Endothelial cell of umbilical vein (primary cell): Measurements from ENCODE around the gene CKS1B. TPM values are rescaled to one million over a fixed set of nuclear protein-coding genes. Genes with fewer than 3 reads are reported as not detected.

ENCODE experiments used
- BruUV-seq: library from RNA; stranded (reverse); fragments of 400-500 nt; replicated peaks from 2 replicates; lab custom pipeline; 2021; lab: Mats Ljungman, UMichigan
- CTCF ChIA-PET: fragments of 300-600, 350-600 bp; sonication (Branson Sonifier 250); formaldehyde crosslinking; loops from one replicate; lab custom pipeline; 2021; ENCODE audit warnings: antibody characterized with exemption, inconsistent platforms; lab: Charles Lee
- POLR2A ChIA-PET: fragments of 300-600, 350-600 bp; sonication (Branson Sonifier 250); formaldehyde crosslinking; loops from one replicate; lab custom pipeline; 2021; ENCODE audit warnings: antibody characterized with exemption, inconsistent platforms; lab: Charles Lee
- DNase-seq: peaks from one replicate; pipeline ENCODE4 v3.0.0-alpha.2; 2011; ENCODE audit warnings: low read depth, low spot score
- FAIRE-seq: peaks from 2 replicates; lab custom pipeline; 2011; peaks lifted over from hg19 to GRCh38; lab: Jason Lieb, UNC
- H2AFZ ChIP-seq: 2 replicates; pipeline ENCODE4 v1.6.0; 2012; ENCODE audit warnings: low read depth, low read length, control low read depth, inconsistent platforms
- H3K27ac ChIP-seq: 2 replicates; pipeline ENCODE4 v1.5.1; 2011; ENCODE audit warnings: low read depth, mild to moderate bottlenecking, control low read depth, low read length, moderate library complexity; ENCODE audit not compliant: insufficient read depth
- H3K27me3 ChIP-seq, 2 experiments: 2 replicates each; pipeline versions ENCODE4 v1.6.0 to v1.6.1; 2011; ENCODE audit warnings: low read length in 2 of 2, mixed read lengths in 1 of 2; ENCODE audit not compliant: control insufficient read depth in 2 of 2, insufficient read depth in 2 of 2
- H3K36me3 ChIP-seq, 2 experiments: 2 replicates in 1 of 2; 3 replicates in 1 of 2; pipeline ENCODE4 v1.5.1; 2011; ENCODE audit warnings: low read length in 2 of 2, mild to moderate bottlenecking in 1 of 2, moderate library complexity in 1 of 2; ENCODE audit not compliant: control insufficient read depth in 2 of 2, insufficient read depth in 2 of 2; ENCODE audit errors: extremely low read depth in 1 of 2
- H3K4me1 ChIP-seq: 3 replicates; pipeline ENCODE4 v1.5.1; 2011; ENCODE audit warnings: mild to moderate bottlenecking, low read length; ENCODE audit not compliant: control insufficient read depth, insufficient read depth; ENCODE audit errors: extremely low read depth
- H3K4me2 ChIP-seq: 2 replicates; pipeline ENCODE4 v1.6.1; 2011; ENCODE audit warnings: low read length, control low read depth, mixed read lengths; ENCODE audit not compliant: insufficient read depth
- H3K4me3 ChIP-seq, 3 experiments: fragments of 200-600 bp in 1 of 3; sonication (generic), shearing (Covaris generic) in 1 of 3; replicated peaks in 1 of 3; 2 replicates each; pipeline ENCODE4 v1.5.1; 2011 to 2016; ENCODE audit warnings: control low read depth in 3 of 3, low read length in 3 of 3, mild to moderate bottlenecking in 2 of 3, inconsistent platforms in 1 of 3, low read depth in 1 of 3, moderate library complexity in 1 of 3; ENCODE audit not compliant: insufficient read depth in 1 of 3
- H3K79me2 ChIP-seq: 2 replicates; pipeline ENCODE4 v1.6.0; 2012; ENCODE audit warnings: low read length, inconsistent platforms; ENCODE audit not compliant: control insufficient read depth, insufficient read depth
- H3K9ac ChIP-seq: replicated peaks from 2 replicates; pipeline ENCODE3; 2011; ENCODE audit warnings: low read length, control low read depth; ENCODE audit not compliant: insufficient read depth; ENCODE audit errors: extremely low read depth
- H3K9me1 ChIP-seq: replicated peaks from 3 replicates; pipeline ENCODE4 v1.6.0; 2011; ENCODE audit warnings: mild to moderate bottlenecking, low read length; ENCODE audit not compliant: control insufficient read depth, insufficient read depth; ENCODE audit errors: extremely low read depth
- H3K9me3 ChIP-seq: replicated peaks from 2 replicates; pipeline ENCODE4 v1.5.1; 2012; ENCODE audit warnings: low read length, inconsistent platforms; ENCODE audit not compliant: control insufficient read depth, insufficient read depth
- H4K20me1 ChIP-seq: replicated peaks from 2 replicates; pipeline ENCODE3; 2011; ENCODE audit warnings: mild to moderate bottlenecking, low read length; ENCODE audit not compliant: control insufficient read depth, insufficient read depth; ENCODE audit errors: extremely low read depth
- CTCF ChIP-seq, 2 donors: IDR thresholded peaks; 1 replicate in 1 of 2; 2 replicates in 1 of 2; pipeline ENCODE4 v1.5.1; 2011; ENCODE audit warnings: low read length in 2 of 2, mild to moderate bottlenecking in 2 of 2, moderate library complexity in 2 of 2, control low read depth in 1 of 2, inconsistent platforms in 1 of 2, low read depth in 1 of 2; ENCODE audit not compliant: insufficient read depth in 1 of 2; ENCODE audit errors: extremely low read depth in 1 of 2
- EZH2 ChIP-seq: IDR thresholded peaks from 2 replicates; pipeline ENCODE4 v1.6.1; 2012; ENCODE audit warnings: borderline replicate concordance, low read depth, mild to moderate bottlenecking, moderate library complexity, low read length, inconsistent platforms; ENCODE audit not compliant: severe bottlenecking
- GATA2 ChIP-seq: IDR thresholded peaks from 2 replicates; pipeline ENCODE4 v1.7.0; 2011; ENCODE audit warnings: low read depth, mild to moderate bottlenecking, moderate library complexity, mixed read lengths, low read length; ENCODE audit not compliant: insufficient read length, insufficient read depth
- JUN ChIP-seq: IDR thresholded peaks from 2 replicates; pipeline ENCODE4 v1.6.1; 2011; ENCODE audit warnings: borderline replicate concordance, low read depth; ENCODE audit not compliant: insufficient read length, insufficient read depth
- MAX ChIP-seq: IDR thresholded peaks from 2 replicates; pipeline ENCODE4 v1.6.1; 2011; ENCODE audit not compliant: insufficient read depth, insufficient read length
- MYC ChIP-seq: IDR thresholded peaks from one replicate; pipeline ENCODE4 v1.6.1; 2011; ENCODE audit warnings: mild to moderate bottlenecking, low read depth, low read length
- POLR2AphosphoS5 ChIP-seq: IDR thresholded peaks from 2 replicates; pipeline ENCODE4 v1.6.1; 2012; ENCODE audit warnings: low read depth, mild to moderate bottlenecking, control low read depth, low read length, moderate library complexity; ENCODE audit not compliant: insufficient read depth
- dilution Hi-C: fragments of 300-500 bp; cut with MboI; formaldehyde crosslinking; loops from one replicate; pipeline ENCODE4 v1.15.0; 2019; ENCODE audit warnings: low sequenced_read_pairs; ENCODE audit not compliant: extremely low pct_ligation_motif_present
- intact Hi-C: fragments of 100-400 bp; cut with micrococcal nuclease; formaldehyde crosslinking; loops from one replicate; pipeline ENCODE4 v1.10.0; 2022
- polyA plus RNA-seq, 4 experiments: library from polyadenylated mRNA; depleted of rRNA in 3 of 4; stranded (reverse) in 3 of 4; unstranded in 1 of 4; fragments of >200 nt; gene quantifications; 2 replicates each; pipeline versions ENCODE4 v1.2.1 to v1.2.3, GENCODE V29; 2011 to 2012; ENCODE audit warnings: missing spikeins in 1 of 4
- total RNA-seq: library from RNA; stranded (reverse); gene quantifications from 2 replicates; pipeline ENCODE4 v1.2.3, GENCODE V29; 2021

Gene CKS1B
- total and polyA plus RNA-seq, 2 donors (not counting 3 experiments of a cell fraction or from before 2014, with no cell fraction given): 126 to 280 TPM

- no TSS peak for BruUV-seq
- H3K27me3 ChIP-seq: no peaks in the 10 kb centered on the region
- FAIRE-seq (peak; percentile 53), DNase-seq (no peak)
- H3K9me3 ChIP-seq: no peaks in the 10 kb centered on the region
- dilution Hi-C loops: no loop called here
- H3K79me2 ChIP-seq: no peaks in the 10 kb centered on the region
- H3K4me1 ChIP-seq: peaks cover 8% of the 10 kb centered on the region
- CTCF ChIA-PET: interaction anchor here (0.9 to 6.4 kb wide), 4 partner anchors 11 to 51 kb away, joined by 3 to 87 read pairs (median 3); partner anchors contain the start of genes ADAM15, PYGO2 and ZBTB7B
- intact Hi-C loops: no loop called here
- H3K27ac ChIP-seq: no peak overlapping the region
- H3K9me1 ChIP-seq: no peaks in the 10 kb centered on the region
- H2AFZ ChIP-seq: no peak overlapping the region
- H3K4me2 ChIP-seq: no peak overlapping the region
- TF ChIP-seq JUN (no peak), EZH2 (no peak), MYC (no peak), GATA2 (no peak), MAX (no peak), POLR2AphosphoS5 (no peak), CTCF (IDR thresholded peaks at IDR 0.05; ENCODE audit: extremely low read depth in 1 of 2, insufficient read depth in 1 of 2, low read depth in 1 of 2, low read length in 2 of 2) (no peak)
- no peak overlapping the region for H3K4me3 ChIP-seq
- H4K20me1 ChIP-seq: no peaks in the 10 kb centered on the region
- peaks cover 0 to 19% of the 10 kb centered on the region in 2 experiments for H3K36me3 ChIP-seq
- POLR2A ChIA-PET: interaction anchor here (0.7 kb wide), 1 partner anchor 127 kb away, joined by 5 read pairs; the partner anchor contains the start of gene DPM3
- H3K9ac ChIP-seq: no peak overlapping the region
Measured at GRCh38 chr1:155012776-155013602, 38.5 kb downstream of the CKS1B start.
